Heart right ventricle (tissue), 16 donors: ENCODE results near the gene PRSS12. TPM values are rescaled to one million over a fixed set of nuclear protein-coding genes. Genes with fewer than 3 reads are reported as not detected.

Experiments used
- ATAC-seq, 8 donors: fragments of 200-7000 bp; cut with Tn5 transposase; one replicate each; pipeline ENCODE4 v1.9.1; 2020; ENCODE audit warnings: mild to moderate bottlenecking in 8 of 8, moderate library complexity in 8 of 8, moderate number of reproducible peaks in 1 of 8
- DNase-seq, 2 donors: peaks; one replicate each; pipeline ENCODE4 v3.0.0-alpha.2; 2020
- H3K27ac ChIP-seq, 10 donors: fragments of 200-600 bp; sonication (generic) in 2 of 10; one replicate each; pipeline versions ENCODE4 v1.5.0 to v1.8.0; 2020 to 2022; ENCODE audit warnings: mild to moderate bottlenecking in 3 of 10
- H3K27me3 ChIP-seq, 7 donors: fragments of 200-600 bp; one replicate each; pipeline ENCODE4 v1.8.0; 2021 to 2022; ENCODE audit warnings: mild to moderate bottlenecking in 2 of 7
- H3K36me3 ChIP-seq, 9 donors: fragments of 200-600 bp; sonication (generic) in 1 of 9; one replicate each; pipeline versions ENCODE4 v1.5.0 to v1.8.0; 2020 to 2022; ENCODE audit warnings: mild to moderate bottlenecking in 2 of 9
- H3K4me1 ChIP-seq, 9 donors: fragments of 200-600 bp; sonication (generic) in 1 of 9; one replicate each; pipeline versions ENCODE4 v1.5.0 to v1.8.0; 2020 to 2022; ENCODE audit warnings: mild to moderate bottlenecking in 4 of 9
- H3K4me3 ChIP-seq, 10 donors: fragments of 200-600 bp; sonication (generic) in 2 of 10; one replicate each; pipeline versions ENCODE4 v1.5.0 to v1.8.0; 2020 to 2022; ENCODE audit warnings: mild to moderate bottlenecking in 7 of 10, moderate library complexity in 2 of 10
- H3K9me3 ChIP-seq, 11 donors: fragments of 200-600 bp in 10 of 11; sonication (generic) in 2 of 11; one replicate each; pipeline versions ENCODE4 v1.5.0 to v1.8.0; 2013 to 2022; ENCODE audit warnings: mild to moderate bottlenecking in 2 of 11, control low read depth in 1 of 11, moderate library complexity in 1 of 11
- CTCF ChIP-seq, 9 donors: fragments of 200-600 bp; sonication (generic) in 2 of 9; IDR thresholded peaks; one replicate each; pipeline versions ENCODE4 v1.5.0 to v1.8.0; 2021 to 2022; ENCODE audit warnings: antibody characterized with exemption in 9 of 9, mild to moderate bottlenecking in 5 of 9, moderate library complexity in 1 of 9
- WGBS, 2 donors: extraction: QIAGEN DNeasy Blood & Tissue Kit; methylation state at CpG; one replicate each; pipeline ENCODE4 v1.1.7; 2013; ENCODE audit warnings: inconsistent platforms in 1 of 2; 5-methylcytosine and 5-hydroxymethylcytosine counted together
- intact Hi-C, 10 donors: fragments of 100-400 bp; cut with DNase I; formaldehyde crosslinking; loops; one replicate each; pipeline versions ENCODE4 v1.11.1 to v1.14.2; 2022
- polyA plus RNA-seq, 2 donors: library from polyadenylated mRNA; stranded (reverse); fragments of 200-250 nt; gene quantifications; one replicate each; pipeline ENCODE4 v1.2.3, GENCODE V29; 2013
- total RNA-seq, 10 donors: library from RNA; stranded (reverse); fragmentation: NEBNext Ultra II Directional in 3 of 10; extraction: Animal tissue kit (Norgen Biotek cat#: 25700) in 3 of 10; gene quantifications; one replicate each; pipeline versions ENCODE4 v1.2.1 to v1.2.4, GENCODE V29; 2021 to 2023
- donor health status: Arrhythmogenic right ventricular cardiomyopathy.
- donor health status: ischemic (EF 13 %, LVEDD 7.1; RV severe dilation, severe dysfunction).
- donor health status: healthy with polysubstance abuse.
- donor health status: DM: no; HTN: yes; CAD: no.
- donor health status: DM: no; HTN: no; CAD: no.
- donor health status: ischemic (EF 25% LVEDD 6.9; RV normal size, moderate dysfunction).
- donor health status: ischemic (EF 25% LVEDD 5.7; RV mildly dilated, moderate dysfunction).
- donor health status: healthy.
- donor health status: DM: yes; HTN: yes; CAD: no.
- donor health status: Ischemic cardiomyopathy.
- donor health status: ischemic (EF 35%, LVEDD 5.7; RV mildly dilated, moderate dysfunction).
- donor health status: nonischemic (EF 11% LVEDD 7.7; RV severe dilation, severe dysfunction).
- donor health status: DM: yes; HTN: yes; CAD: no.
- donor health status: PGD.
- donor health status: ischemic (EF 29% LVEDD 5.4; RV normal size, mild dysfunction).
- donor health status: nonischemic (EF 23%, LVEDD 6.1; RV moderate dilation, normal function).

PRSS12 gene
- total and polyA plus RNA-seq, 12 donors = 0.03 to 0.47 TPM; not detected in 10

- H3K4me3 ChIP-seq = no peak overlapping the region
- H3K4me1 ChIP-seq = no peaks in the 10 kb centered on the region
- no peaks in the 10 kb centered on the region for H3K9me3 ChIP-seq
- TF ChIP-seq CTCF (IDR thresholded peaks at IDR 0.05) = no peak
- intact Hi-C loops = no loop called here
- DNase-seq (no peak), ATAC-seq (no peak)
- no peaks in the 10 kb centered on the region for H3K36me3 ChIP-seq
- WGBS, 2 donors = 66 to 72% methylated on average over 2 of the region's 2 CpGs
- no peak overlapping the region for H3K27ac ChIP-seq
- peaks cover 0 to 5% (median 0%) of the 10 kb centered on the region in 7 donors for H3K27me3 ChIP-seq
Observed at GRCh38 chr4:118326585-118326984, 26.2 kb downstream of the PRSS12 start.

GRCh38 chr4:118325431-118325830 lies 27.4 kb downstream of the PRSS12 start:
- Histone ChIP-seq H3K4me1 (no peaks in the 10 kb centered on the region), H3K4me3 (no peak overlapping the region), H3K9me3 (no peaks in the 10 kb centered on the region), H3K27me3 (peaks cover 0 to 5% (median 0%) of the 10 kb centered on the region in 7 donors), H3K36me3 (no peaks in the 10 kb centered on the region), H3K27ac (no peak overlapping the region)
- DNase-seq (no peak), ATAC-seq (no peak)
- WGBS, 2 donors = 53 to 75% methylated on average over 1 of the region's 1 CpG
- intact Hi-C loops = no loop called here
- no peak for TF ChIP-seq CTCF (IDR thresholded peaks at IDR 0.05)

GRCh38 chr4:118322831-118323502 lies 29.8 kb downstream of the PRSS12 start:
- peaks cover 0 to 8% (median 0%) of the 10 kb centered on the region in 7 donors for H3K27me3 ChIP-seq
- H3K9me3 ChIP-seq = no peaks in the 10 kb centered on the region
- ATAC-seq (no peak), DNase-seq (no peak)
- WGBS, 2 donors = 58 to 67% methylated on average over 5 of the region's 5 CpGs
- TF ChIP-seq CTCF (IDR thresholded peaks at IDR 0.05) = no peak
- intact Hi-C loops = no loop called here
- H3K36me3 ChIP-seq = no peaks in the 10 kb centered on the region
- H3K27ac ChIP-seq = no peak overlapping the region
- no peak overlapping the region for H3K4me3 ChIP-seq
- H3K4me1 ChIP-seq = no peaks in the 10 kb centered on the region

- TF ChIP-seq CTCF (IDR thresholded peaks at IDR 0.05) = no peak
- no peaks in the 10 kb centered on the region for H3K9me3 ChIP-seq
- H3K27ac ChIP-seq = no peak overlapping the region
- no peak overlapping the region for H3K4me3 ChIP-seq
- 84 to 87% methylated on average over 1 of the region's 1 CpG for WGBS, 2 donors
- no peaks in the 10 kb centered on the region for H3K4me1 ChIP-seq
- peaks cover 0 to 8% (median 0%) of the 10 kb centered on the region in 7 donors for H3K27me3 ChIP-seq
- DNase-seq (no peak), ATAC-seq (no peak)
- H3K36me3 ChIP-seq = no peaks in the 10 kb centered on the region
- intact Hi-C loops = no loop called here
Observed at GRCh38 chr4:118318931-118319330, 33.9 kb downstream of the PRSS12 start.
